NK-92 (cell line): ENCODE data around the gene METTL22.

Experiments used
- DNase-seq: peaks from one replicate; lab custom pipeline; 2025; ENCODE audit not compliant: unreplicated experiment; lab: John Stamatoyannopoulos, UW

METTL22 gene

DNA sequence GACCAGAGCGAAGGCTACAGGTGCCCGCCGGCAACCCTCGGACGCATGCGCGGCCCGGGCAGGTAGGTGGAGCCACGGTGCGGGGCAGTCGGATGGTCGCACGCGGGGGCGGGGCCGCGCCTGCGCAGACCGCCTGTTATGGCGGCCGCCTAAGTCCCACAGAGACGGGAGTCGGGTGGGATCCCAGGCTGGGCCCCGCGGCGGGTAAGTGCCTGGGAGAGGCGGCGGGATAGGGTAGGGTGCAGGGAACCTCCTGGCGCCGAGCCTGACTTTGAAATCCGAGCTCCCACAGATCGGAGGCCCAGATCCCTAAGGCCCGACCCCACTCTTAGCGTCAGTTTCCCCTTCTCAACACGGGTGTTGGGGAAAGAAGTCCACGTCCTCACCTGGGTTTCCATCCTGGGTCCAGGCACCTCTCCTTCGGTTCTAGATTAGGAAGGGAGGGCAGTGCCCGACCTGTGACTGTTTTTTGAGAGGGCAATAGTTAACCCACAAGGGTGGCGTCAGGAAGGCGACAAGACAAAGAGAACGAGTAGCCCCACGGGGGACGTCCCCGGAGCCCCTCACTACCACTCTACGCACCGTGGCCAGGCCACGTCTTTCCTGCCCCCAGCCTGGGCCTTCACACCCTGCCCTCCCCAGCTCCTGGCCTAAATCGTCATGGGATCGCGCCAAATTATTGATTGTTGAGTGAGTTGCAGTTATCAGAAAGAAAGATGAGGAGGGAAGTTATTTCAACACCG, at the start of gene METTL22:
Gene METTL22 (plus strand): TSS at position 127 of the 743 bp plus-strand sequence. CDS start 3,968 bp downstream, outside the sequence.
- peak; percentile 58 for DNase-seq

GRCh38 chr16:8572063-8572918, 49.2 kb upstream of the METTL22 start:
- no peak for DNase-seq

- DNase-seq, result no peak
Observed at GRCh38 chr16:8572919-8573724, 48.4 kb upstream of the METTL22 start.

- DNase-seq, result no peak
Observed at GRCh38 chr16:8575399-8575798, 46.1 kb upstream of the METTL22 start.

DNA sequence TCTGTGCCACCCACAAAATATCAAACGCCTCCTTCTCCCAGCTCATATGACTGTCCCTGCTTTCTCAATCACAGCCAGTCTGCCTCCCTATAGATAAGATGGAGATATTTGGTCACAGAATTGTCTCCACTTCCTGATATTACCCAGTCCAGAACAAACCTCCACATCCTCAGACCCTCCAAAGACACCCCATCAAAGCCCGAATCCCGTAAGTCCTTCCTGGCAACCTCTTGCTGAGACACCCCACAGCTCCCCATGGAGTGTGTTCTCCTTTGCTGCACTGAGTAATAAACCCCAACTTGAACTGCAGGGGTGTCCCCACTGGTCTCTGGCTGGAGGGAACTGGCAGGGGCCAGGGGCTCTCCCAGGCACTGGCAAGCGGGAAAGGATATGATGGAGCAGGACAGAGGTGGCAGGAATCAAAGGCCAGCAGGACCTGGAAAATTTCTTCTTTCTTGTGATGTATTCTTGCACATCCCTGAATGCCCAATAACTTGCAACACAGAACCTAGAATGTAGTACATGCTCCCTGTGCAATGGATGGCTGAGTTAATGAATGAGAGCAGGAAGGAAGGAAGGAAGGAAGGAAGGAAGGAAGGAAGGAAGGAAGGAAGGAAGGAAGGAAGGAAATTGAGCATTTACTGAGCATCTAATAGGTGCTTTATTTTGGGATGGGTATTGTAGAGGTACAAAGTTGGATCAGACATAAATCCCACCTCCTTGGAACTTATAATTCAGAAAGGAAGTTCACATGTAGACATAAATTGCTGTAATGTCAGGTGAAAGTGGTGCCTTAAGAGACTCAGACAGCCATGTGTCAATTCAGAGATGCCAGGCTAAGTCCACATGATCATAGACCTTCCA, 45.1 kb upstream of the METTL22 start:
- no peak for DNase-seq

DNA sequence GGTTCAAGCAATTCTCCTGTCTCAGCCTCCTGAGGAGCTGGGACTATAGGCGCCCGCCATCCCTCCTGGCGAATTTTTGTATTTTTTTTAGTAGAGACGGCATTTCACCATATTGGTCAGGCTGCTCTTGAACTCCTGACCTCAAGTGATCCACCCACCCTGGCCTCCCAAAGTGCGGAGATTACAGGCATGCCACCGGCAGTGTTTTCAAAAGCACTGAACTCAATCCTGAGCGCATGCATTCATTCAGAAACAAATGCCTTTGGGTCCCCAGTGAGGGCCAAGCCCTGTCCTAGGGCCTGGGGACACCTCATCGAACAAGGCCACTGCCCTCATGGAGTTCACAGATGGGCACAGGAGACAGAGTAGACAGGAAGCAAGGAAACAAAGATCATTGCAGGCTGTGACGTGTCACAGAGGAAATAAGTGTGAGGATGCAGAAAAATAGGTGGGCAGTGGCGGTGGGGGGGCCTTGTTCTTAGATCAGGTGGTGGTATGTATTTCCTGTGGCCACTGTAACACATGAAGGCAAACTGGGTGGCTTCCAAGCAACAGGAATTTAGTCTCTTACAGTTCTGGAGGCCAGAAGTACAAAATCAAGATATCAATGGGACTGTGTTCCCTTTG, 43.7 kb upstream of the METTL22 start:
- no peak for DNase-seq

GRCh38 chr16:8579559-8579958, 41.9 kb upstream of the METTL22 start:
- DNase-seq, result no peak

GRCh38 chr16:8581831-8582580, 39.5 kb upstream of the METTL22 start:
- DNase-seq, result no peak

DNA sequence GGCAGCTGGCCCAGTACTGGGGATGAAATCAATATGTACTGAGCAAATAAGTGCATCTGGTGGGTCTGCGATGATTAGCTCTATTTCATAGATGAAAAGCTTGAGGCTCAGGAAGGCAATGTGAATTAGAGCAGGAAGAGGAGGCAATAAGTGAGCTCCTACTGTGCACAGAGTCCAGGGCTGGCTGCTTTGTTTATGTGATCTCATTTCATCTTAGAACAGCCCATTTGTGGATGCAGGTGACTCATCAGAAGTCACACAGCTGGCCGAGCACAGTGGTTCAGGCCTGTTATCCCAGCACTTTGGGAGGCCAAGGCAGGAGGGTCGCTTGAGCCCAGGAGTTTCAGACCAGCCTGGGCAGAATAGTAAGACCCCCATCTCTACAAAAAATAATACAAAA, 38.3 kb upstream of the METTL22 start:
- no peak for DNase-seq

DNA sequence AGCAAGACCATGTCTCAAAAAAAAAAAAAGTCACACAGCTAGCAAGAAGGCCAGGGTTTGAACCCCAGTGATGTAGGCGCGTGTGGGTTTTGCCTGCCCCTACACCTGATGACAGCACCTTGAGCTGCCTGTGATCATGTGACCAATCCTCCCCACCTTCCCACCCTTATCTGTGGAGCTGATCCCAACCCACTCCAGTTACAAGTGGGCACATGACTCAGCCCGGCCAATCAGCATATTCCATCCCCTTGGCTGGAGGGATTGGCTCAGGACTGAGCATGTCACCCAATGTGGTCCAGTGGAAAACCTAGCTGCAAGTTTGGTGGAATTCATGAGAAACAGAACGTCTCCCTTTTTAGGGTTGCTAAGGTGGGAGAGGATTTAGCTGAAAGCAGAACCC, 37.8 kb upstream of the METTL22 start:
- DNase-seq, result no peak

GRCh38 chr16:8585041-8585440, 36.5 kb upstream of the METTL22 start:
- no peak for DNase-seq

- no peak for DNase-seq
Observed at GRCh38 chr16:8585857-8586256, 35.6 kb upstream of the METTL22 start.

- DNase-seq, result no peak
Observed at GRCh38 chr16:8587065-8587464, 34.4 kb upstream of the METTL22 start.

DNA sequence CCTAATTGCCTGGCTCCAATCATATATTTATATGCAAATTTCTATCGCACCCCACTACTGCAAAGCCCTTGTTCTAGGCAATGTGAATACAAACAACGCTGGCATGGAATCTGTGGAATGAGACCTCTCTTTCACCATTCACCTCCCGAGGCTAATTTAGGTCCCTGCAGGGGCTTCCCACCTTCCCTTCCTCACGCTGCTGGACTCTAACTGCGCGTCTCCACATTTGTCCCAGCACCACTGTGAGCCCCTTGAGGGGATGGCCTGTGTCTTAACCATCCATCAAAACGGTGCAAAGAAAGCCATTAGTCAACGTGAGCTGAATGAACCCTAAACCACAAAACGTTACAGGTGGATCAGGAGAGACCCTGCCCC, 32.8 kb upstream of the METTL22 start:
- DNase-seq, result no peak

- DNase-seq, result no peak
Observed at GRCh38 chr16:8589057-8589899, 32.2 kb upstream of the METTL22 start.

DNA sequence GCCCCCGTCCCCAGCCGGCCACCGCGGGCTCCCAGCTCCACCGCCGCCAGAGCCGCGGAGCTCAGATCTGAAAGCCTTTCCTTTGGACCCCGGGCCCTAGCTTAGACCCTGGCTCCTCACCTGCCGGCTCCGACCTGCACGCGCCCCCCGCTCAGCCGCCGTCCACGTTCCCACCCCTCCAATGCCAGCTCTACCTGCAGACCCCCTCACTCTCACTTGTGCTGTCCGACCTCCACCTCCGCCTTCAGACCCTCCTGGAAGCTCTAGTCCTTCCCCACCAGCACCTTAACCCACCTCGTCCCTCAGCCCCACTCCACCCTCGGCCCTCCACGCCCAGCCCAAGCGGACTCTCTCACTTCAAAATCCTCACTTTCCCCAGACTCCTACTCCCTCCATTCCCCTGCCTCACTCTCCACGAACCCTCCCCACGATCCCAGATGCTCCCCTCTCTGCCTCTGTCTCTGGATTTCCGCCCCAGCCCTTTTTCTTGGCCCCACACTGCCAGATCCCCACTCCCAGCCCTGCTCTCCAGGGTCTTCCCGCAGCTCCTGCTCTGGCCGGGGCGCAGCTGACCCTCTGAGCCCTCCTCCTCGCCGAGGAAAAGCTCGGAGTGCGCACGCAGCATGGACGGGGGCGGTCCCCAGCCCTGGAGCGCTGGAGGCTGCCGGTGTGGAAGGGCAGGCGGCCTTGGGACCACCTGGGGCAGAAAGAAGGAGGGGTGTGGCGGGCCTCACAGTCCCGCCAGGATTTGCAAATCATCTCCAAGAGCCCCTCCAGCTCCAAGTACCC, 31.4 kb upstream of the METTL22 start, which contains the start of gene TMEM114:
Gene TMEM114 (minus strand): TSS at position 612 of the 789 bp plus-strand sequence. CDS start 673 bp downstream, outside the sequence.
- DNase-seq, result no peak

DNA sequence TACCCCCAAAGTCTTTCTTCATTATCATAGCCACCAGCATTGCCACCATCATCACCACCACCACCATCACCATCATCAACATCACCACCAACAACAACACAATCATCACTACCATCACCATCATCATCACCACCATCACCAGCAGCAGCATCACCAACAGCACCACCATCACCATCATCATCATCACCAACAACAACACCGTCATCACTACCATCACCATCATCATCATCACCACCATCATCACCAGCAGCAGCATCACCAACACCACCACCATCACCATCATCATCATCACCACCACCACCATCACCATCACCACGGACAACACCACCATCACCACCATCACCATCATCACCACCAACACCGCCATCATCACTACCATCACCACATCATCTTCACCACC, 30.7 kb upstream of the METTL22 start:
- no peak for DNase-seq

DNA sequence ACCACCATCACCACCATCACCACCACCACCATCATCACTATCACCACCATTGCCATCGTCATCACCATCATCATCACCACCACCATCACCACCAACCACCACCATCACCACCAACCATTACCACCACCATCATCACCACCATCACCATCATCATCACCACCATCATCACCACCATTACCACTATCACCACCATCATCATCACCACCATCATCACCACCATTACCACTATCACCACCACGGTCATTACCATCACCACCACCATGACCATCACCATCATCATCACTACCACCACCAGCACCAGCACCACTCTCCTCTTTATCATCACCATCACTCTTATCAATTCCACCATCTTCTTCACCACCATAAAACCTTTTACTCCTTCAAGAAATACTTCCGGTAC, 30.0 kb upstream of the METTL22 start:
- no peak for DNase-seq
